SKM-1 (cell line): ENCODE results near the gene TSPAN32.
A peak's percentile ranks its signal among the peaks of the same experiment; 100 is the strongest.

Experiments
- DNase-seq: peaks from one replicate; lab custom pipeline; 2025; ENCODE audit not compliant: unreplicated experiment; lab: John Stamatoyannopoulos, UW

The TSPAN32 gene

GRCh38 chr11:2302896-2303626 lies 1.2 kb downstream of the TSPAN32 start:
- DNase-seq, result no peak

- DNase-seq, result no peak
These were observed 2.1 kb downstream of the TSPAN32 start for GRCh38 chr11:2303627-2304505.

GRCh38 chr11:2304506-2305139 lies 2.8 kb downstream of the TSPAN32 start:
- DNase-seq, result no peak

GRCh38 chr11:2305140-2305778 lies 3.4 kb downstream of the TSPAN32 start:
- DNase-seq, result peak; percentile 45

- peak; percentile 13 for DNase-seq
These were observed 4.1 kb downstream of the TSPAN32 start for GRCh38 chr11:2305788-2306451.

- no peak for DNase-seq
These were observed 4.6 kb downstream of the TSPAN32 start for GRCh38 chr11:2306452-2306823.

GRCh38 chr11:2306877-2307500 lies 5.2 kb downstream of the TSPAN32 start:
- DNase-seq, result peak; percentile 56

GRCh38 chr11:2307501-2308331 lies 5.9 kb downstream of the TSPAN32 start:
- no peak for DNase-seq

GRCh38 chr11:2308713-2309112 lies 6.9 kb downstream of the TSPAN32 start:
- no peak for DNase-seq

GRCh38 chr11:2309251-2310072 lies 7.6 kb downstream of the TSPAN32 start:
- DNase-seq, result no peak

- no peak for DNase-seq
These were observed 8.4 kb downstream of the TSPAN32 start for GRCh38 chr11:2310073-2310785.

- DNase-seq, result no peak
These were observed 9.1 kb downstream of the TSPAN32 start for GRCh38 chr11:2310786-2311352.

GRCh38 chr11:2311353-2312133 lies 9.7 kb downstream of the TSPAN32 start:
- DNase-seq, result no peak

- DNase-seq, result no peak
These were observed 10.6 kb downstream of the TSPAN32 start for GRCh38 chr11:2312232-2313042.

- DNase-seq, result no peak
These were observed 11.5 kb downstream of the TSPAN32 start for GRCh38 chr11:2313051-2313951.
